WTC11 (cell line): ENCODE data around the gene GRID2. TPM values are rescaled to one million over a fixed set of nuclear protein-coding genes. Genes with fewer than 3 reads are reported as not detected.

ENCODE experiments used
- ATAC-seq: fragments of 200-7000 bp; cut with Tn5 transposase; 2 replicates; pipeline ENCODE4 v1.10.0; 2021; ENCODE audit warnings: mild to moderate bottlenecking, moderate library complexity
- CTCF ChIA-PET: fragments of 300-600 bp; sonication (Branson Sonifier 250); formaldehyde crosslinking; loops from one replicate; lab custom pipeline; 2021; ENCODE audit warnings: antibody characterized with exemption; lab: Charles Lee
- POLR2A ChIA-PET: fragments of 350-600 bp; sonication (Branson Sonifier 250); formaldehyde crosslinking; loops from one replicate; lab custom pipeline; 2021; ENCODE audit warnings: antibody characterized with exemption; lab: Charles Lee
- DNase-seq: peaks from one replicate; pipeline ENCODE4 v3.0.0; 2021; ENCODE audit warnings: low spot score
- H3K27ac Mint-ChIP-seq: 2 replicates; pipeline ENCODE4 v1.8.0; 2021; ENCODE audit warnings: mixed read lengths
- H3K27me3 Mint-ChIP-seq: 2 replicates; pipeline ENCODE4 v1.8.0; 2021; ENCODE audit warnings: low read depth, mild to moderate bottlenecking, moderate library complexity, mixed read lengths
- H3K36me3 Mint-ChIP-seq: 2 replicates; pipeline ENCODE4 v1.8.0; 2021; ENCODE audit warnings: mixed read lengths
- H3K4me1 Mint-ChIP-seq: 2 replicates; pipeline ENCODE4 v1.8.0; 2022; ENCODE audit warnings: mixed read lengths
- H3K4me3 Mint-ChIP-seq: 2 replicates; pipeline ENCODE4 v1.8.0; 2021; ENCODE audit warnings: mild to moderate bottlenecking, moderate library complexity, mixed read lengths
- H3K9me3 Mint-ChIP-seq: 2 replicates; pipeline ENCODE4 v1.8.0; 2021; ENCODE audit warnings: mixed read lengths
- CREB1 ChIP-seq: sonication (generic); formaldehyde crosslinking; IDR thresholded peaks from 2 replicates; pipeline ENCODE4 v1.8.0; 2023; ENCODE audit warnings: mild to moderate bottlenecking, missing genetic modification reagents
- E2F1 ChIP-seq: sonication (generic); formaldehyde crosslinking; IDR thresholded peaks from 2 replicates; pipeline ENCODE4 v1.8.0; 2022; ENCODE audit warnings: mild to moderate bottlenecking, missing genetic modification reagents
- ESRRA ChIP-seq: sonication (generic); formaldehyde crosslinking; IDR thresholded peaks from 2 replicates; pipeline ENCODE4 v1.8.1; 2022; ENCODE audit warnings: mild to moderate bottlenecking, missing genetic modification reagents, borderline replicate concordance
- IRF1 ChIP-seq: sonication (generic); formaldehyde crosslinking; IDR thresholded peaks from 2 replicates; pipeline ENCODE4 v1.8.0; 2023; ENCODE audit warnings: missing genetic modification reagents
- JUN ChIP-seq: sonication (generic); formaldehyde crosslinking; IDR thresholded peaks from 2 replicates; pipeline ENCODE4 v1.8.0; 2023; ENCODE audit warnings: mild to moderate bottlenecking, missing genetic modification reagents
- MYBL2 ChIP-seq: sonication (generic); formaldehyde crosslinking; IDR thresholded peaks from 2 replicates; pipeline ENCODE4 v1.8.1; 2023; ENCODE audit warnings: mild to moderate bottlenecking, moderate library complexity, missing genetic modification reagents
- RELA ChIP-seq: sonication (generic); formaldehyde crosslinking; IDR thresholded peaks from 2 replicates; pipeline ENCODE4 v1.8.1; 2022; ENCODE audit warnings: missing genetic modification reagents, mild to moderate bottlenecking, borderline replicate concordance
- SMAD4 ChIP-seq: sonication (generic); formaldehyde crosslinking; IDR thresholded peaks from 2 replicates; pipeline ENCODE4 v1.8.0; 2022; ENCODE audit warnings: mild to moderate bottlenecking, missing genetic modification reagents
- TEAD1 ChIP-seq: sonication (generic); formaldehyde crosslinking; IDR thresholded peaks from 2 replicates; pipeline ENCODE4 v1.8.0; 2022; ENCODE audit warnings: mild to moderate bottlenecking, missing genetic modification reagents
- USF2 ChIP-seq: sonication (generic); formaldehyde crosslinking; IDR thresholded peaks from 2 replicates; pipeline ENCODE4 v1.8.1; 2023; ENCODE audit warnings: mild to moderate bottlenecking, missing genetic modification reagents, moderate library complexity
- ZNF219 ChIP-seq: sonication (generic); formaldehyde crosslinking; IDR thresholded peaks from 2 replicates; pipeline ENCODE4 v1.8.0; 2023; ENCODE audit warnings: missing genetic modification reagents, mild to moderate bottlenecking, borderline replicate concordance
- ZNF281 ChIP-seq: sonication (generic); formaldehyde crosslinking; IDR thresholded peaks from 2 replicates; pipeline ENCODE4 v1.8.0; 2023; ENCODE audit warnings: mild to moderate bottlenecking, missing genetic modification reagents
- ZNF532 ChIP-seq: fragments of 250-450 bp; sonication (Bioruptor Pico); IDR thresholded peaks from 2 replicates; pipeline ENCODE4 v1.9.0; 2021; ENCODE audit warnings: mild to moderate bottlenecking, borderline replicate concordance
- total RNA-seq: library from RNA; stranded (reverse); gene quantifications from 3 replicates; pipeline ENCODE4 v1.2.3, GENCODE V29; 2021
- TF ChIP-seq, protein P1 (sequence below): sonication (generic); formaldehyde crosslinking; IDR thresholded peaks from 2 replicates; pipeline ENCODE4 v1.8.1; 2023; ENCODE audit warnings: mild to moderate bottlenecking, missing genetic modification reagents, borderline replicate concordance
- TF ChIP-seq, protein P2 (sequence below): sonication (generic); formaldehyde crosslinking; IDR thresholded peaks from 2 replicates; pipeline ENCODE4 v1.8.0; 2023; ENCODE audit warnings: missing genetic modification reagents, mild to moderate bottlenecking, borderline replicate concordance

Gene GRID2
- total RNA-seq, 1 experiment from 2014 or later = 26.8 TPM

GRCh38 chr4:93018806-93019205 lies 715.0 kb downstream of the GRID2 start (continued):
- TF ChIP-seq ZNF532 (CRISPR knock-in tag) = no peak
- no peak for TF ChIP-seq IRF1 (CRISPR knock-in tag)
- TF ChIP-seq MYBL2 (CRISPR knock-in tag) = no peak
- no peak for TF ChIP-seq TEAD1 (CRISPR knock-in tag)

- peaks cover 6% of the 10 kb centered on the region for H3K36me3 Mint-ChIP-seq
- ChIA-PET CTCF (no interaction called here), POLR2A (interaction anchor here (0.7 kb wide), 1 partner anchor 31 kb away, joined by 5 read pairs; no protein-coding TSS in a partner anchor)
- H3K4me3 Mint-ChIP-seq = no peak overlapping the region
- peaks cover 7% of the 10 kb centered on the region; the same call in 1 of the 2 replicates for H3K4me1 Mint-ChIP-seq
- H3K27me3 Mint-ChIP-seq = no peaks in the 10 kb centered on the region
- no peak overlapping the region for H3K27ac Mint-ChIP-seq
- no peak for DNase-seq
- H3K9me3 Mint-ChIP-seq = peaks cover 8% of the 10 kb centered on the region
- no peak for ATAC-seq
- no peak for TF ChIP-seq E2F1
- TF ChIP-seq, protein P1, sequence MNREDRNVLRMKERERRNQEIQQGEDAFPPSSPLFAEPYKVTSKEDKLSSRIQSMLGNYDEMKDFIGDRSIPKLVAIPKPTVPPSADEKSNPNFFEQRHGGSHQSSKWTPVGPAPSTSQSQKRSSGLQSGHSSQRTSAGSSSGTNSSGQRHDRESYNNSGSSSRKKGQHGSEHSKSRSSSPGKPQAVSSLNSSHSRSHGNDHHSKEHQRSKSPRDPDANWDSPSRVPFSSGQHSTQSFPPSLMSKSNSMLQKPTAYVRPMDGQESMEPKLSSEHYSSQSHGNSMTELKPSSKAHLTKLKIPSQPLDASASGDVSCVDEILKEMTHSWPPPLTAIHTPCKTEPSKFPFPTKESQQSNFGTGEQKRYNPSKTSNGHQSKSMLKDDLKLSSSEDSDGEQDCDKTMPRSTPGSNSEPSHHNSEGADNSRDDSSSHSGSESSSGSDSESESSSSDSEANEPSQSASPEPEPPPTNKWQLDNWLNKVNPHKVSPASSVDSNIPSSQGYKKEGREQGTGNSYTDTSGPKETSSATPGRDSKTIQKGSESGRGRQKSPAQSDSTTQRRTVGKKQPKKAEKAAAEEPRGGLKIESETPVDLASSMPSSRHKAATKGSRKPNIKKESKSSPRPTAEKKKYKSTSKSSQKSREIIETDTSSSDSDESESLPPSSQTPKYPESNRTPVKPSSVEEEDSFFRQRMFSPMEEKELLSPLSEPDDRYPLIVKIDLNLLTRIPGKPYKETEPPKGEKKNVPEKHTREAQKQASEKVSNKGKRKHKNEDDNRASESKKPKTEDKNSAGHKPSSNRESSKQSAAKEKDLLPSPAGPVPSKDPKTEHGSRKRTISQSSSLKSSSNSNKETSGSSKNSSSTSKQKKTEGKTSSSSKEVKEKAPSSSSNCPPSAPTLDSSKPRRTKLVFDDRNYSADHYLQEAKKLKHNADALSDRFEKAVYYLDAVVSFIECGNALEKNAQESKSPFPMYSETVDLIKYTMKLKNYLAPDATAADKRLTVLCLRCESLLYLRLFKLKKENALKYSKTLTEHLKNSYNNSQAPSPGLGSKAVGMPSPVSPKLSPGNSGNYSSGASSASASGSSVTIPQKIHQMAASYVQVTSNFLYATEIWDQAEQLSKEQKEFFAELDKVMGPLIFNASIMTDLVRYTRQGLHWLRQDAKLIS (CRISPR knock-in tag) = no peak
- no peak for TF ChIP-seq SMAD4 (CRISPR knock-in tag)
- TF ChIP-seq ZNF219 (CRISPR knock-in tag) = no peak
- TF ChIP-seq, protein P2, sequence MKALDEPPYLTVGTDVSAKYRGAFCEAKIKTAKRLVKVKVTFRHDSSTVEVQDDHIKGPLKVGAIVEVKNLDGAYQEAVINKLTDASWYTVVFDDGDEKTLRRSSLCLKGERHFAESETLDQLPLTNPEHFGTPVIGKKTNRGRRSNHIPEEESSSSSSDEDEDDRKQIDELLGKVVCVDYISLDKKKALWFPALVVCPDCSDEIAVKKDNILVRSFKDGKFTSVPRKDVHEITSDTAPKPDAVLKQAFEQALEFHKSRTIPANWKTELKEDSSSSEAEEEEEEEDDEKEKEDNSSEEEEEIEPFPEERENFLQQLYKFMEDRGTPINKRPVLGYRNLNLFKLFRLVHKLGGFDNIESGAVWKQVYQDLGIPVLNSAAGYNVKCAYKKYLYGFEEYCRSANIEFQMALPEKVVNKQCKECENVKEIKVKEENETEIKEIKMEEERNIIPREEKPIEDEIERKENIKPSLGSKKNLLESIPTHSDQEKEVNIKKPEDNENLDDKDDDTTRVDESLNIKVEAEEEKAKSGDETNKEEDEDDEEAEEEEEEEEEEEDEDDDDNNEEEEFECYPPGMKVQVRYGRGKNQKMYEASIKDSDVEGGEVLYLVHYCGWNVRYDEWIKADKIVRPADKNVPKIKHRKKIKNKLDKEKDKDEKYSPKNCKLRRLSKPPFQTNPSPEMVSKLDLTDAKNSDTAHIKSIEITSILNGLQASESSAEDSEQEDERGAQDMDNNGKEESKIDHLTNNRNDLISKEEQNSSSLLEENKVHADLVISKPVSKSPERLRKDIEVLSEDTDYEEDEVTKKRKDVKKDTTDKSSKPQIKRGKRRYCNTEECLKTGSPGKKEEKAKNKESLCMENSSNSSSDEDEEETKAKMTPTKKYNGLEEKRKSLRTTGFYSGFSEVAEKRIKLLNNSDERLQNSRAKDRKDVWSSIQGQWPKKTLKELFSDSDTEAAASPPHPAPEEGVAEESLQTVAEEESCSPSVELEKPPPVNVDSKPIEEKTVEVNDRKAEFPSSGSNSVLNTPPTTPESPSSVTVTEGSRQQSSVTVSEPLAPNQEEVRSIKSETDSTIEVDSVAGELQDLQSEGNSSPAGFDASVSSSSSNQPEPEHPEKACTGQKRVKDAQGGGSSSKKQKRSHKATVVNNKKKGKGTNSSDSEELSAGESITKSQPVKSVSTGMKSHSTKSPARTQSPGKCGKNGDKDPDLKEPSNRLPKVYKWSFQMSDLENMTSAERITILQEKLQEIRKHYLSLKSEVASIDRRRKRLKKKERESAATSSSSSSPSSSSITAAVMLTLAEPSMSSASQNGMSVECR (CRISPR knock-in tag) = no peak
- TF ChIP-seq USF2 (CRISPR knock-in tag) = no peak
- TF ChIP-seq JUN (CRISPR knock-in tag) = no peak
- no peak for TF ChIP-seq ZNF281
- no peak for TF ChIP-seq RELA (CRISPR knock-in tag)
- TF ChIP-seq ESRRA (CRISPR knock-in tag) = no peak
- no peak for TF ChIP-seq CREB1 (CRISPR knock-in tag)
- TF ChIP-seq TEAD1 (CRISPR knock-in tag) = no peak
These were observed 726.0 kb downstream of the GRID2 start for GRCh38 chr4:93029769-93030168.
